CD4-positive, CD25-positive, alpha-beta regulatory T cell (primary cell): ENCODE measurements around the gene AIG1. TPM values are rescaled to one million over a fixed set of nuclear protein-coding genes. Genes with fewer than 3 reads are reported as not detected.

Experiments used
- ATAC-seq, 2 donors: fragments of 150-1000 bp; cut with Tn5 transposase; one replicate each; pipeline ENCODE4 v1.10.0; 2021; ENCODE audit warnings: low read depth in 2 of 2, moderate number of reproducible peaks in 2 of 2, moderate library complexity in 1 of 2
- DNase-seq, 3 donors: peaks; one replicate each; pipeline versions ENCODE4 v3.0.0 to v3.0.0-alpha.2; 2012 to 2022; ENCODE audit warnings: mixed read lengths in 1 of 3
- H3K27ac ChIP-seq: one replicate; pipeline ENCODE4 v1.7.0; 2013; ENCODE audit warnings: mild to moderate bottlenecking, low read length; ENCODE audit not compliant: insufficient read depth, poor library complexity, severe bottlenecking
- H3K27me3 ChIP-seq: one replicate; pipeline ENCODE4 v1.7.0; 2013; ENCODE audit warnings: low read length; ENCODE audit not compliant: control insufficient read depth, insufficient read depth
- H3K36me3 ChIP-seq: one replicate; pipeline ENCODE4 v1.7.0; 2013; ENCODE audit warnings: mild to moderate bottlenecking, low read length, moderate library complexity; ENCODE audit not compliant: control insufficient read depth, insufficient read depth
- H3K4me1 ChIP-seq: 2 replicates; pipeline ENCODE4 v1.7.0; 2013; ENCODE audit warnings: mild to moderate bottlenecking, low read length; ENCODE audit not compliant: insufficient read depth, control insufficient read depth, poor library complexity, severe bottlenecking
- H3K4me3 ChIP-seq: one replicate; pipeline ENCODE4 v1.7.0; 2013; ENCODE audit warnings: low read depth, mild to moderate bottlenecking, low read length, moderate library complexity
- H3K9me3 ChIP-seq, 2 experiments: 1 replicate in 1 of 2; 2 replicates in 1 of 2; pipeline ENCODE4 v1.7.0; 2013; ENCODE audit warnings: low read length in 2 of 2, mild to moderate bottlenecking in 1 of 2, moderate library complexity in 1 of 2; ENCODE audit not compliant: control insufficient read depth in 2 of 2
- H3K27ac Mint-ChIP-seq, 3 donors: one replicate each; pipeline ENCODE4 v1.8.0; 2020 to 2022; ENCODE audit warnings: mild to moderate bottlenecking in 3 of 3, mixed read lengths in 3 of 3, moderate library complexity in 2 of 3
- H3K27me3 Mint-ChIP-seq: one replicate; pipeline ENCODE4 v1.8.0; 2022; ENCODE audit warnings: mild to moderate bottlenecking, mixed read lengths
- H3K36me3 Mint-ChIP-seq: one replicate; pipeline ENCODE4 v1.8.0; 2020; ENCODE audit warnings: mixed read lengths
- H3K4me1 Mint-ChIP-seq, 4 donors: one replicate each; pipeline ENCODE4 v1.8.0; 2020 to 2022; ENCODE audit warnings: mixed read lengths in 4 of 4, mild to moderate bottlenecking in 1 of 4
- H3K4me3 Mint-ChIP-seq, 4 donors: one replicate each; pipeline ENCODE4 v1.8.0; 2020 to 2022; ENCODE audit warnings: mild to moderate bottlenecking in 4 of 4, mixed read lengths in 4 of 4, moderate library complexity in 3 of 4
- H3K9me3 Mint-ChIP-seq, 7 donors: one replicate each; pipeline ENCODE4 v1.8.0; 2020 to 2022; ENCODE audit warnings: mixed read lengths in 7 of 7, mild to moderate bottlenecking in 3 of 7, moderate library complexity in 2 of 7
- polyA plus RNA-seq, 4 donors: library from polyadenylated mRNA; unstranded; fragments of 300-500 nt; fragmentation: Illumina TruSeq; gene quantifications; one replicate each; pipeline ENCODE4 v1.2.3, GENCODE V29; 2021
- total RNA-seq: library from RNA; stranded (reverse); gene quantifications from one replicate; pipeline ENCODE4 v1.2.3, GENCODE V29; 2022

AIG1 gene
- total and polyA plus RNA-seq, 5 donors from 2014 or later = 4.2 to 19.6 (median 13.9) TPM

DNA sequence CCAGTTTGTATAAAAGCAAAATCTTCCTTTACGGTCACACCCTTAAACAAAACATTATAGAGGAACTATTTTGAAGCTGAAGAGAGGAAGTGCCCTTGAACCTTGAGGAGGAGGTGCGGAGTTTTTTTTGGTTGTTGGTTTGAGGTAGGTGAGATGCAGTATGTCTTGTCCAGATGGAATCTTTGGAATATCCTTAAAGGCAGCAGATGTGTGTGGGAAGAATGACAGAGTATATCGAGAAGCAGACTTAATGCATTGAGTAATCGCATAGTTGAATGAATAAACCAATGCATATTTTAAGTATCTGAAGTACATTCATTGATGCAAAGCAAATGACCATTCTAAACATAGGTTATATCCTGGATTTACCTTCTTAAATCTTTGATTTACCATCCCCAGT lies 49.9 kb downstream of the AIG1 start:
- Histone ChIP-seq H3K27ac (no peak overlapping the region), H3K9me3 (no peaks in the 10 kb centered on the region), H3K36me3 (no peaks in the 10 kb centered on the region), H3K4me3 (no peak overlapping the region), H3K27me3 (no peaks in the 10 kb centered on the region), H3K4me1 (no peaks in the 10 kb centered on the region)
- Mint-ChIP-seq H3K27me3 (no peaks in the 10 kb centered on the region), H3K4me1 (peaks cover 0 to 4% (median 2%) of the 10 kb centered on the region in 4 donors), H3K36me3 (peaks cover 5% of the 10 kb centered on the region), H3K9me3 (peaks cover 0 to 1% (median 0%) of the 10 kb centered on the region in 7 donors), H3K27ac (no peak overlapping the region), H3K4me3 (no peak overlapping the region)
- no peak for ATAC-seq
- DNase-seq = no peak

DNA sequence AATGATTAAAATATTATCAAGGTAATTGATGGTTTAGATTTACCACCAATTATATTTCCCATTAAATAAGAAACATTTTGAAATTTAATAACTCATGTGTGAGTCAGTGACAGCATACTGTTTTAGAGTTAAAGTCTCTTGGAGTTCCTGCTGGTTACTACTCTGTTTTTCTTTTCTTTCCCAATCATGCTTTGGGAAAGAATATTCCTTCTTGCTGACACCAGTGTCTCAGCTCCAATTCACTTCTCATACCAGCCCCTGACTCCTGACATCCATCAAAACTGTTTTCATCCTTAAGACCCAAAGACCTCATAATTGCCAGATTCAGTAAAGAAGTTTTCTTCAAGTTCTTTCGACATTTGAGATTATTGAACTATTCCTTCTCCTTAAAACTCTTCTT lies 50.3 kb downstream of the AIG1 start:
- peaks cover 0 to 8% (median 4%) of the 10 kb centered on the region in 4 donors for H3K4me1 Mint-ChIP-seq
- no peak overlapping the region for H3K4me3 Mint-ChIP-seq

DNA sequence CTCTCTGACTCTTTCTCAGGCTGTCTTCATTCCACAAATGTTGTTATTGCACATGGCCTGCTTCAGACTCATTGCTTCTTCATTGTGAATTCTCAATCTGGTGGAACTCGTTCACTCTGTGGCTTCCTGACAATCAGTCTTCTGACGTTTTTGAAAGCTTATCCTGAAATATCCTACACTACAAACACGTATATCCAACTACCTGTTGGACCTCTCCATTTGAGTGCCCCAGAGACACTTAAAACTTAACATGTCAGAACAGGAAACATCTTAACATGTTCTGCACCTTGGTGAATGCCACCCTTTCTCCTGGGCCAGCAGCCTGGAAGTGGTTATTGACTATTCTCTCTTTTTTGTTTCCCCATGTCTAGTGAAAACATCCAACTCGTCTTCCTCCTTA lies 50.8 kb downstream of the AIG1 start:
- no peak overlapping the region for H3K4me3 Mint-ChIP-seq
- no peaks in the 10 kb centered on the region for H3K36me3 ChIP-seq

More for the DNA sequence above, 50.3 kb downstream of the AIG1 start:
- no peaks in the 10 kb centered on the region for H3K27me3 ChIP-seq
- peaks cover 1% of the 10 kb centered on the region for H3K36me3 Mint-ChIP-seq
- no peak overlapping the region for H3K27ac Mint-ChIP-seq
- H3K27ac ChIP-seq = no peak overlapping the region
- no peaks in the 10 kb centered on the region for H3K27me3 Mint-ChIP-seq
- no peak overlapping the region for H3K4me3 ChIP-seq
- H3K9me3 ChIP-seq = no peaks in the 10 kb centered on the region
- DNase-seq = no peak
- no peaks in the 10 kb centered on the region for H3K36me3 ChIP-seq
- peaks cover 0 to 2% (median 0%) of the 10 kb centered on the region in 7 donors for H3K9me3 Mint-ChIP-seq
- ATAC-seq = no peak
- no peaks in the 10 kb centered on the region for H3K4me1 ChIP-seq

DNA sequence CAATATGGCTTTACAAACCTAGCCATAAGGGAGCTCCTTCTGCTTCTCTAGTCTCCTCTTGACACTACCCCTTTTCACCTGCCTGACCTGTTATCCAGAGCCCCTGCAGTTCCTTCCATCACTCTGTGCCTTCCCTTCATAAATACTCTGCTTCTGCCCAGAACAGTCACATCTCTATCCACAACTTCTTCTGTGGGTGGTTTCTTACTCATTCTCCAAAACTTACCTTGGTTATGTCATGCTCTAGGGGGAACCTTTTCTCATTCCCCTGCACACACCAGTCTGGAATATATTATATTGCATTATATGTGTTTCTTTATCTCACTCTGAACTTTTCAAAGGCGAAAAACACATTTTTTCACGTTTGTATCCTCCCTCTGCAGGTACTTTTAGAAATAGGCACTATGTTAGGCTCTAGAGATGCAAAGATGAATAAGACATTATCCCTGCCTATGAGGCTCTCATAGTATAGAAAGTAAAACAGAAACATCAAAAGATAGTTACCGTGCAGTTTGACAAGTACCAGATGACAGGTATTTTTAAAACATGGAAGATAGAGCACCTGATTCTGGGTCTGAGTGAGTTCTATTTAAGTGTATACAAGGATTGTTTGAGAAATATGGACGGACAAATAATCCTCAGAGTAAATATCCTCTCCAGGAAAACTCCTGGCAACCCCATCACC lies 51.5 kb downstream of the AIG1 start:
- ATAC-seq (no peak), DNase-seq (no peak)
- H3K27me3 ChIP-seq = no peaks in the 10 kb centered on the region
- no peak overlapping the region for H3K27ac ChIP-seq
- no peak overlapping the region for H3K4me3 Mint-ChIP-seq
- H3K27me3 Mint-ChIP-seq = no peaks in the 10 kb centered on the region
- H3K9me3 ChIP-seq = no peaks in the 10 kb centered on the region
- peaks cover 4% of the 10 kb centered on the region for H3K36me3 Mint-ChIP-seq
- H3K36me3 ChIP-seq = no peaks in the 10 kb centered on the region
- H3K4me1 ChIP-seq = no peaks in the 10 kb centered on the region
- H3K4me3 ChIP-seq = no peak overlapping the region
- peaks cover 0 to 4% (median 0%) of the 10 kb centered on the region in 7 donors for H3K9me3 Mint-ChIP-seq
- no peak overlapping the region for H3K27ac Mint-ChIP-seq
- peaks cover 0 to 10% (median 4%) of the 10 kb centered on the region in 4 donors for H3K4me1 Mint-ChIP-seq

More for the DNA sequence above, 50.8 kb downstream of the AIG1 start:
- H3K4me3 ChIP-seq = no peak overlapping the region
- H3K4me1 ChIP-seq = no peaks in the 10 kb centered on the region
- Mint-ChIP-seq H3K27ac (no peak overlapping the region), H3K36me3 (no peaks in the 10 kb centered on the region), H3K9me3 (peaks cover 0 to 3% (median 0%) of the 10 kb centered on the region in 7 donors), H3K4me1 (peaks cover 0 to 10% (median 4%) of the 10 kb centered on the region in 4 donors), H3K27me3 (no peaks in the 10 kb centered on the region)
- DNase-seq = no peak
- ATAC-seq = no peak
- H3K27me3 ChIP-seq = no peaks in the 10 kb centered on the region
- no peak overlapping the region for H3K27ac ChIP-seq
- no peaks in the 10 kb centered on the region for H3K9me3 ChIP-seq

GRCh38 chr6:143112837-143113236 lies 52.1 kb downstream of the AIG1 start:
- Mint-ChIP-seq H3K36me3 (peaks cover 6% of the 10 kb centered on the region), H3K27me3 (no peaks in the 10 kb centered on the region), H3K9me3 (peaks cover 0 to 4% (median 0%) of the 10 kb centered on the region in 7 donors), H3K4me1 (peaks cover 0 to 10% (median 4%) of the 10 kb centered on the region in 4 donors), H3K27ac (no peak overlapping the region), H3K4me3 (no peak overlapping the region)
- H3K27ac ChIP-seq = no peak overlapping the region
- DNase-seq = no peak
- no peak overlapping the region for H3K4me3 ChIP-seq
- H3K9me3 ChIP-seq = no peaks in the 10 kb centered on the region
- no peaks in the 10 kb centered on the region for H3K4me1 ChIP-seq
- ATAC-seq = no peak
- no peaks in the 10 kb centered on the region for H3K36me3 ChIP-seq
- H3K27me3 ChIP-seq = no peaks in the 10 kb centered on the region

DNA sequence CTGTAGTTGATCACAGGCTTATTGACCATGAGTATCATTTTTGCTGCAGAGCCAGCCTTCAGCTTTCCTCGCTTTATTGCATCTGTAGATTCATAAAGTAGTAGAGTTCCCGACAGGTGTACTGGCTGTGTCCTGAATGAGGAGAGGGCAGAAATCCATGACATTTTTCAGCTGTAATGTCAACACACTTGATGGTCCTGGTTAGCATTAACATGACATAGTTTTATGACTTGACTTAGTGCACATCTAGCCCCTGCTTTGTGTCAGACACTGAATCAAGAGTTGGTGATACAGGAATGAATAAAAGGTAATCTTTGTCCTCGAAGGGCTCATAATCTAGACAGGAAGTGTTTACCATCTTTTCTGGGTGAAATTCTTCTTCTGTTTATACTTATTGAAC lies 55.0 kb downstream of the AIG1 start:
- no peaks in the 10 kb centered on the region for H3K27me3 Mint-ChIP-seq
- Histone ChIP-seq H3K4me1 (no peaks in the 10 kb centered on the region), H3K27me3 (no peaks in the 10 kb centered on the region), H3K9me3 (no peaks in the 10 kb centered on the region), H3K4me3 (no peak overlapping the region), H3K36me3 (no peaks in the 10 kb centered on the region), H3K27ac (no peak overlapping the region)
- no peak for DNase-seq
- no peak for ATAC-seq
- H3K4me1 Mint-ChIP-seq = peaks cover 0 to 8% (median 3%) of the 10 kb centered on the region in 4 donors
- H3K9me3 Mint-ChIP-seq = peaks cover 0 to 4% (median 2%) of the 10 kb centered on the region in 7 donors
- H3K27ac Mint-ChIP-seq = no peak overlapping the region
- H3K36me3 Mint-ChIP-seq = peaks cover 6% of the 10 kb centered on the region
- no peak overlapping the region for H3K4me3 Mint-ChIP-seq

DNA sequence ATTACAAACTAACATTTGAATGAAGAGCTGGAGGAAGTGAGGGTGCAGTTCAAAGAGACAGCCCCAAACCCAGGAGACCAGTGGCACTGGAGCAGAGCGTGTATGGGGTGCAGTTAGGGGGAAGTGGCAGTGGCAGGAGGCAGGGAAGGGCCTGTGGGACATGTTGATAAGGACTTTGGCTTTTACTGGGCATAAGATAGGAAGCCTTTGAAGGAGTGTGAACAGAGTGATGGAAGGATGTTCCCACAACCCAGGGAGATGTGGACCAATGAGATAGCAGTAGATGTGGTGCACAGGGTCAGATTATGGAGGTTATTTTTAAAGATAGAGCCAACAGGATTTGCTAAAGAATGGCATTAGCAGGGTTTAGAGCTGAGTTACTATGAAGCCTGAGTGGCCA lies 56.4 kb downstream of the AIG1 start:
- Histone ChIP-seq H3K36me3 (no peaks in the 10 kb centered on the region), H3K27me3 (no peaks in the 10 kb centered on the region), H3K27ac (no peak overlapping the region), H3K4me1 (no peaks in the 10 kb centered on the region), H3K4me3 (no peak overlapping the region), H3K9me3 (no peaks in the 10 kb centered on the region)
- no peak for ATAC-seq
- peaks cover 0 to 10% (median 2%) of the 10 kb centered on the region in 7 donors for H3K9me3 Mint-ChIP-seq
- peaks cover 0 to 5% (median 2%) of the 10 kb centered on the region in 4 donors for H3K4me1 Mint-ChIP-seq
- H3K27me3 Mint-ChIP-seq = no peaks in the 10 kb centered on the region
- no peak overlapping the region for H3K4me3 Mint-ChIP-seq
- peaks cover 12% of the 10 kb centered on the region for H3K36me3 Mint-ChIP-seq
- no peak for DNase-seq
- peak overlapping the region in 1 of 3 donors; percentile 27 for H3K27ac Mint-ChIP-seq

DNA sequence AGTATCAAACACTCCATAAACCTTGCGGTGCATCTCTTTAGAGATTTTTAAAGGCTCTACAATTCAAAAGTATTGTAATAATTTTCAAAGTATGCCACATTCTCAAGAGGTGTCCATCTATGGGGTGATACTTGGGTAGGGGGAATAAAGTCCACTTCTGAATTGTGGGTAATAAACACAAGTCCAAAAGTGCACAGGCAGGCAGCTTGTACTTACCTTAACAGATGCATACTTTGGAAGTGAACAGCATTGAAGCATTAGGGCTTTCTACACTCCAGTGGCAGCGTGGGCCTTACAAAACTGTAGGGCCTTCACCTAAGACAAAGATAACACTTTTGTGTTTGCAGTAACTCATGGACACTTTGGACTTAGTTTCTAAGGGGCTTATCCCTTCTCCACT lies 58.6 kb downstream of the AIG1 start:
- H3K27ac Mint-ChIP-seq = no peak overlapping the region
- H3K9me3 Mint-ChIP-seq = peaks cover 0 to 10% (median 2%) of the 10 kb centered on the region in 7 donors
- Histone ChIP-seq H3K4me1 (no peaks in the 10 kb centered on the region), H3K9me3 (no peaks in the 10 kb centered on the region), H3K27ac (no peak overlapping the region), H3K27me3 (no peaks in the 10 kb centered on the region), H3K36me3 (no peaks in the 10 kb centered on the region), H3K4me3 (no peak overlapping the region)
- no peaks in the 10 kb centered on the region for H3K27me3 Mint-ChIP-seq
- ATAC-seq (no peak), DNase-seq (no peak)
- peaks cover 17% of the 10 kb centered on the region for H3K36me3 Mint-ChIP-seq
- no peak overlapping the region for H3K4me3 Mint-ChIP-seq
- peaks cover 0 to 5% (median 2%) of the 10 kb centered on the region in 4 donors for H3K4me1 Mint-ChIP-seq
